NCI-H128 (cell line): ENCODE results near the gene FGD1.

Source experiments
- DNase-seq: peaks from one replicate; lab custom pipeline; 2025; ENCODE audit not compliant: unreplicated experiment; lab: John Stamatoyannopoulos, UW

The FGD1 gene

GRCh38 chrX:54407266-54407665 lies 88.8 kb downstream of the FGD1 start:
- no peak for DNase-seq

- DNase-seq: no peak
Measured at GRCh38 chrX:54397113-54397512, 98.9 kb downstream of the FGD1 start.
